ENCODE measurements around the gene MYO7B.

The MYO7B gene

DNA sequence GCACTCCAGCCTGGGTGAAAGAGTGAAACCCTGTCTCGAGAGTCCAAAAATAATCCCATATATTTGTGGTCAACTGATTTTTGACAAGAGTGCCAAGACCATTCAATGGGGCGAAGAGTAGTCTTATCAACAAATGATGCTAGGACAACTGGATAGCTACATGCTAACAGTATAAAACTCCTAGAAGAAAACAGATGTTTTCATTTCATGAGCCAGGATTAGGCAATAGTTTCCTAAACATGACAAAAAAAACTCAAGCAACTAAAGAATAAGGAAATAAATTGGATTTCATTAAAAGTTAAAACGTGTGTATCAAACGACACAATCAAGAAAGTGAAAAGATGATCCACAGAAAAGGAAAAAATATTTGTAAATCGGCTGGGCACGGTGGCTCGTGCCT is 133.6 kb downstream of the MYO7B start:
- no peak overlapping the region for H3K4me3 ChIP-seq (ENCODE audit: low read depth, low read length)
- TF ChIP-seq, protein P1, sequence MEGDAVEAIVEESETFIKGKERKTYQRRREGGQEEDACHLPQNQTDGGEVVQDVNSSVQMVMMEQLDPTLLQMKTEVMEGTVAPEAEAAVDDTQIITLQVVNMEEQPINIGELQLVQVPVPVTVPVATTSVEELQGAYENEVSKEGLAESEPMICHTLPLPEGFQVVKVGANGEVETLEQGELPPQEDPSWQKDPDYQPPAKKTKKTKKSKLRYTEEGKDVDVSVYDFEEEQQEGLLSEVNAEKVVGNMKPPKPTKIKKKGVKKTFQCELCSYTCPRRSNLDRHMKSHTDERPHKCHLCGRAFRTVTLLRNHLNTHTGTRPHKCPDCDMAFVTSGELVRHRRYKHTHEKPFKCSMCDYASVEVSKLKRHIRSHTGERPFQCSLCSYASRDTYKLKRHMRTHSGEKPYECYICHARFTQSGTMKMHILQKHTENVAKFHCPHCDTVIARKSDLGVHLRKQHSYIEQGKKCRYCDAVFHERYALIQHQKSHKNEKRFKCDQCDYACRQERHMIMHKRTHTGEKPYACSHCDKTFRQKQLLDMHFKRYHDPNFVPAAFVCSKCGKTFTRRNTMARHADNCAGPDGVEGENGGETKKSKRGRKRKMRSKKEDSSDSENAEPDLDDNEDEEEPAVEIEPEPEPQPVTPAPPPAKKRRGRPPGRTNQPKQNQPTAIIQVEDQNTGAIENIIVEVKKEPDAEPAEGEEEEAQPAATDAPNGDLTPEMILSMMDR (IDR thresholded peaks at IDR 0.05; ENCODE audit: low read depth, low read length), result no peak

GRCh38 chr2:127670055-127670956 is 134.8 kb downstream of the MYO7B start:
- TF ChIP-seq, protein P1 (IDR thresholded peaks at IDR 0.05; ENCODE audit: low read depth, low read length), result no peak
- H3K4me3 ChIP-seq (ENCODE audit: low read depth, low read length), result no peak overlapping the region

GRCh38 chr2:127670957-127671290 is 135.4 kb downstream of the MYO7B start:
- TF ChIP-seq, protein P1 (IDR thresholded peaks at IDR 0.05; ENCODE audit: low read depth, low read length), result no peak
- no peak overlapping the region for H3K4me3 ChIP-seq (ENCODE audit: low read depth, low read length)

DNA sequence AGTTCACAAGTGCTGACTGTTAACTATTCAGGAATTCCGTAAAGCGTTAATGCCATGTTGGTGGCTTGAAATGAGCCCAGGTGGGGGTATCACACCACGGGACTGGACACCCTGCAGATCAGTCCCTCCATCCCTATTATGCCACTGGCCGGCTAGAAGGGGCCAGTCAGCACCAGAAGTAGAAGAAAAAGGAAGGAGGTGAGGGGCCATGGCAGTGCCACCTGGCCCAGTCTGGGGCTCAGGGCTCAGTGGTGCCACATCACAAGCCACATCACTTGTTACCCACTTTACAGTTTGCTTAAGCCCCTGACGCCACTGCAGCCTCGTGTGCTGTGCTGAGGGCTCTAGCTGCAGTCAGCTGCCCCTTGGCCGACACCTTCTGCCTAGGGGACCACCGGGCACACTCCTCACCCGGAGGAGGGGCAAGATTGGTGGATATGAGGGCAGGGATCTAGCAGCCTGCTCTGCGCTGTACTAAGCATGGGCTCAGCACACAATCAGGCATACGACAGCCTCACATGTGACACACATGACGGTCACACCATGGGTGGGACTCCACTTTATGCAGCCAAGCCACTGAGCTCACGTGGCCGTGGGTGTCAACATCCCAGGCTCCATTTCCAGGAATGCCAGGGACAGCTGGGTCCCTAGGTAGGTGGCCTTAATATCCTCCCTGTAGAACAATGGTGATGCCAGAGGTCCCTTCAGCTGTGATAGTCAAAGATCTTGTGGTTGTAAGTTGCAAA is 136.2 kb downstream of the MYO7B start:
- no peak overlapping the region for H3K4me3 ChIP-seq (ENCODE audit: low read depth, low read length)
- TF ChIP-seq, protein P1 (IDR thresholded peaks at IDR 0.05; ENCODE audit: low read depth, low read length), result no peak

DNA sequence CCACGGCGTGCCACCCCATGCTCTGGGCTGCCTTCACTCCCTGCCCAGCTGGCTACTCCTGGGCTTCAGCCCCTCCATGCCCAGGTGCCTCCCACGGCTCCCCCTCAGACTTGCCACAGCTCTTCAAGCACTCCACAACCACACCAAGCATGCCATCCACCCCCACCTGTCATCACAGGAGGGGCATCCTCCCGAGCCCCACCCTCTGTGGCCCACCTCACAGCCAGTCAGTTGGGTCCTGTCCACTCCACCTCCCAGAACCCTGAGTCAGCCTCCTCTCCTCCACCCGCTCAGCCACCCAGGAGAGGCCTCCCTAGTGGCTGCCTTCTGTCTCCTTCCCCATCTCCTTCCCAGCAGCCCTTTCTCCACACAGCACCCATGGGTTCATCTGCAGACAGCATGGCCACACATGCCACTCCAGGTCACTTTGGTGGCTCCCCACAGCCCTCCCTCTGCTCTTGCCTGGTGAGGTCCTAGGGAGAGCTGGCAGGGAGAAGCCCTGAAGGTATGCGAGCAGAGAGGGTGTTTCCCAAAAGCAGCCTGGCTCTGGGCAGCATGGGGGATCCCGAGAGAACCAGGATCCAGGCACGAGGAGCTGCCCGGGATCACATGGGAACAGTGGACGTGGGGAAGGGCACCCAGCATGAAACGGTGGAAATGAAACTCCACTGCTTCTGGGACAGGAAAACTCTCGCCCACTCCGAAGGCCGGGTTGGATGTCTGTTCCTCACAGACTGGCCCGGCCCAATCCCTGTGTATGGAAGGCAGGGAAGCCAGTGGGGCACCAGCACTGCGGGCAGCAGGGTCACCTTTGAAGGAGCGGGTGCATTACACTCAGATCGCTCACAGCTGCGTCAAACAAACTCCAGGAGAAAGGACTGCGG is 137.1 kb downstream of the MYO7B start:
- no peak overlapping the region for H3K4me3 ChIP-seq (ENCODE audit: low read depth, low read length)
- TF ChIP-seq, protein P1 (IDR thresholded peaks at IDR 0.05; ENCODE audit: low read depth, low read length), result no peak

GRCh38 chr2:127673291-127674069 is 138.0 kb downstream of the MYO7B start:
- peak overlapping the region; percentile 79 for H3K4me3 ChIP-seq (ENCODE audit: low read depth, low read length)
- TF ChIP-seq, protein P1 (IDR thresholded peaks at IDR 0.05; ENCODE audit: low read depth, low read length), result no peak

Data from WI38 (cell line).